Ammon's horn (tissue), 1 donor: ENCODE data around the gene ZNF536.

ENCODE experiments used
- DNase-seq: peaks from one replicate; pipeline ENCODE4 v3.0.0-alpha.2; 2016; ENCODE audit warnings: low spot score

ZNF536 gene

GRCh38 chr19:30363073-30363472, 9.1 kb upstream of the ZNF536 start:
- DNase-seq = no peak

DNA sequence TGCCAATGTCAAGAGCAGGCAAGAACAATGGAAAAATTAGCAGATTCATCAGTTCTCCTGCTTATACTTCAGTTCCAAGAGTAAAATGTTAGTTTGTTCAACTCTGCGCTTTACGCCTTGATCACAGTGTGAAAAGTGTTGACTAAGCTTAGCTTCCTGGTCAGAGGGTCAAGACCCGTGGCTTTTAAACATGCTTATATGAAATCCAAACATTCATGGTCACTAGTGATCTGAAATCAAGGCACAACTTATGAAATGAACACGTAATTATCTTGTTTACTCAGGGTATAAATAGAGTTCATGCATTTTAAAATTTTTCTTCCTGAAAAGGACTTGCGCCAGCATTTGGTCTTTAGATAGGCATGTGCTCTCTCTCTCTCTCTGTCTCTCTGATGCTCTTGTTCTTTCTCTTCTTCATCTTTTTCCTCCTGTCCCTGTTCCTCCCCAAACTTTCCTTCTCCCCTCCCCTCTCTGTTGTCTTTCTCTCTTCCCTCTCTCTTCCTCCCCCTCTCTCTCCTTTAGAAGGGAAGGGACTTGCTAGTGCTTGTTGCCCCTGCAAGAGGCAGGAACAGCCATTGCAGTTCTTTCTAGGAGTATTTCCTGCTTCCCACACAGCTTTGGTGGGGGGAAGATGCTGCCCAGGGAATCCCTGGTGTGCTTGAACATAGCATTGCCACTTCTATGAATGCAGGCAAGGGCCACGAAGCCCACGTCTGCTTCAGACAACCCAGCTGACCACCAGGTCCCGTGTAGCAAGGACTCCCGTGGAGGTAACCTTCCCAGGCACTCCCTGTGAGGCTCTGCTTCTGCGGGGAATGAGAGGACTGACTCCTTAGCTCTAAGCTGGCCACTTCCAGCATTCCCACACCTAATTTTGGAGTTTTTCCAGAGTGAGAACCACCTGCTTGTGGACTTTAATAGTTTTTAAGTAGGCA, 7.1 kb upstream of the ZNF536 start:
- DNase-seq = no peak

DNA sequence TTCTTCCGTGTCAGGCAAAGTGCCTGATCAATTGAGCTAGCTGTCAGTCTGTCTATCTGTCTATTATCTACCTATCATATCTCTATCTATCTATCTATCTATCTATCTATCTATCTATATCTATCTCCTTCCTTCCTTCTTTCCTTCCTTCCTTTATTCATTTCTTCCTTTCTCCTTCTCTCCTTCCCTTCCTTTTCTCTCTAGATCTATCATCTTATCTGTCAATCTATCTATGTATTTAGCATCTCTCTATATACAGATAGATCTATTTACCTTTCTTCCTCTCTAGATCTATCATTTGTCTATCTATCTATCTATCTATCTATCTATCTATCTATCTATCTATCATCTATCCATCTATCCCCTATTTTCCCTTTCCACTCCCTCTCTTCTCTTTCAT, 5.9 kb upstream of the ZNF536 start:
- no peak for DNase-seq

DNA sequence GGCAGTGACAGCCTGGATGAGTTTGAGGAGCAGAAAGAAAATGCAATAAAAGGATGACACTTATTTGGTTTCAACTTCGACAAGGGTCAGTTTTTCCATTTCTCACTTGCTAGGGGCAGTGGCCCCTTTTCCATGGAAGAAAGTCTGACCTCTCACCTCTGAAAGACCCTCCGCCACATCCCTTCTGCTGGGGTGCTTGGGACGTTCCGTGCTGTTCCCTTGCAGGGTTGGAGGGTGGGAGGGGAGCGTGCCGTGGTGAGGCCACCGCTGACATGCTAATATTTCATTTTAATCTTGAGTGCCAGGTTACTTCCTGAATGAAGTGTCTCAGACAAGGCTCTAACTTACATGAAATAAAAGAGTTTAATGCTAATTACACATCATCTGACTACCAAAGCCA, 5.2 kb upstream of the ZNF536 start:
- DNase-seq = no peak

DNA sequence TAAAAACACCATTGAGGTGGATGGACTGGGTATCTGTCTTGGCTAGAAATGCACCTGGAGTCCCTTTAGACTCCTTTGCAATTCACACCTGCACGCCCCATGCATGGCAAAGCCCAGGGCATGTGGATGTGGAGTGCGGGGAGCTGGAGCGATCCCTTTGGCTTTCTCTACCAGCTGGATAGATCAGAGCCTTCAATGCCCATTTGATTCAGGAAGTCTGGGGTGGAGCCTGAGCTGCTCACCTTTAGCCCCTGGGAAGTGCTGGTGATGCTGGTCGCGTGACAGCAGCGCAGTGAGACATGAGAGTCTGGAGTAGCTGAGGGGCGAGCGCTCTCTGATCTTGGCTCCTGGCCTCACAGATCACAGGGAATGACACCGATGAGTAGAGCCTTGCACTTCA, 4.8 kb upstream of the ZNF536 start:
- DNase-seq = no peak

GRCh38 chr19:30369833-30370232, 2.4 kb upstream of the ZNF536 start:
- DNase-seq = no peak

GRCh38 chr19:30371161-30371836, 885 bp upstream of the ZNF536 start:
- DNase-seq = peak; percentile 87

GRCh38 chr19:30373593-30373992, 1.4 kb downstream of the ZNF536 start:
- peak; percentile 62 for DNase-seq

DNA sequence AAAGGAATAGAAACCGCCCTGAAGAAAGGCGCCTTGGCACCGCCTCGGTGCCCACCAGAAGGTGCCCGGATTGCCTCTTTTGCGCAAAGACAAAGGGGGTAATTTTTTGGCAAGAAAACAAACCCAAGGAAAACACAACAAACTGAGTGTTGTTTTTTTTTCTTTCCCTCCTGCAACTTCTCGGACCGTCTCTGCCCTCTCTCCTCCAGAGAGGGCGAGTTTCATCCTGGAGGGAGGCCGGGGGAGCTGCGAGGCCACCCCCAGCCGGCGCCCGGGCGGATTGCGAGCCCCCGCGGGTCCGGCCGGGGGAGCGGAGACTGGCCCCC, 2.3 kb downstream of the ZNF536 start:
- no peak for DNase-seq

- DNase-seq = peak; percentile 31
Observed at GRCh38 chr19:30374865-30375552, 2.8 kb downstream of the ZNF536 start.

- DNase-seq = peak; percentile 22
Observed at GRCh38 chr19:30375553-30376031, 3.4 kb downstream of the ZNF536 start.

DNA sequence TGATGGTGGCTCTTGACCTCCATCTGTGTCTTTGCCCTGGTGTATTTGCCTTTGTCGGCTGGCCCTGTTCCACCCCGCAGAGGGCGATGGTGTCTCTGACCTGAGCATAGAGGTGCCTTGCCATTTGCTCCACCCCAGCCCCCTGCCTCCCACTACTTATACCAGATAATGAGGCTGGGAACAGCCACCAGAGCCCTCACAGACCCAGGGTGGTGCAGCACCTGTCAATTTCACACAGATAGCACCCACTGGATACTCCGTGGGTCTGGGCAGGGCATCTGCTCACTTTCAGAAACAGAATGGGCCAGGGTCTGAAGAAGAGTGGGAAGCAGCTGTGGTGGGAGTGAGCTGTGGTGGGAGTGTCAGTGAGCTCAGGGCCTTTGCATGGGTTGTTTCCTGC, 4.1 kb downstream of the ZNF536 start:
- no peak for DNase-seq

DNA sequence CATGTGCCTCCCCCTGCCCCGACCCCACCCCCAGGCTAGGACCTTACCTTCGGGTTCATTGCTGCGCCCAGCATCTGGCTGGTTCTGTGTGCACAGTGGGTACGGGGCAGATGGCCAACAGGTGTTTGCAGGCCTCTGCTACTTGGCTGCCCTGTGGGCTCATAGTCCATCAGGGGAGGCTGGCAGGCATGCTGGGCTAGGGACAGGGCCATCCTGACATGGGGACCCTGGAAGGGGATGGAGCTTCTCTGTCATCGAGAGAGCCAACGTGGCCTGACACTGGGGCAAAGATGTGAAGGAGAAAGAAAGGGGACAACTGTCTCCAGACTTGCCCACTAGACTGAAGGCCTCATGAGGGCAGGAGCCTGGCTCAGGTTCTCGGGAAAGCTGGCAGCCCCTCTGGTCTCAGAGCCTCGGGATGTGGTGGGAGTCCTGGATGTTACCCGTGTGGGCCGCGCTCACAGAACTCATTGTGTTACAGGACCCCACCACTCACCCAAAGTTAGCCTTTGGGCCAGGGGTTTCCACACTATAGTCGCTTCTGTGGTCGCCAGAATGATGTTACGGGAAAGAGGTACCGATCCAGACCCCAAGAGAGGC, 4.7 kb downstream of the ZNF536 start:
- no peak for DNase-seq

GRCh38 chr19:30378701-30379100, 6.5 kb downstream of the ZNF536 start:
- DNase-seq = no peak

DNA sequence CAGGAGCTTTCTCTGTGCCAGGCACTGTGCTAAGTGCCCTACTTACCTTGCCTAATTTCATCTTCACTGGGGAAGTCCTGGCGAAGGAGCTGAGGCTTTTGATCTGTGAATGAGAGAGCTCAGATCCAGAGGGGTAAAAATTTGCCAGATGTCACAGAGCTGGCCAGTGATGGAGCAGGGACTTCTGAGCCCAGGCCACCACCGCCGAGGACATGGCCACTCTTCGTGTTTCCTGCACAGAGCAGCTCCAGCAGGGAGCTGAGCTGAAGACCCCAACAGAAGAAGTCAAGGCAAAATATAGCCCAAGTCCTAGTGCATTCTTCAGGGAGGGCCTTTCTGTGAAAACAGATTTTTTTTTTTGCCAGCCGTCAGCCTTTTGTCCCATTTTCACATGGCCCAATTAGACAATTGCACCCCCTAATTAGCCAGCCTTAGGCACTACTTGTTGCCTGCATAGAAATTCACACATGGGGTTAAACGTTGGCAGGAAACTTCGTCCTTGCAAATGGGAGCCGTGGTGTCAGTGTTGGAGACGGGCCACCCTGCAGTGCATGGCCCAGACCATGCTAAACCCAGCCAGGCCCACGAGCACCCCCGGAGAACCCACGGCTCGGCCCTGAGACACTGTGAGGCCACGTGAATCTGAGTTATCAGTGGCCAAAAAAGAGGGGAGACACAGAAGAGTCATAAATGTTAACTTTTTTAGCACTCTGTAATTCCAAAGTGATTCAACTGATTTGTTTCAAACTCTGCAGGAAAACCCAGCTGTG, 7.8 kb downstream of the ZNF536 start:
- no peak for DNase-seq

DNA sequence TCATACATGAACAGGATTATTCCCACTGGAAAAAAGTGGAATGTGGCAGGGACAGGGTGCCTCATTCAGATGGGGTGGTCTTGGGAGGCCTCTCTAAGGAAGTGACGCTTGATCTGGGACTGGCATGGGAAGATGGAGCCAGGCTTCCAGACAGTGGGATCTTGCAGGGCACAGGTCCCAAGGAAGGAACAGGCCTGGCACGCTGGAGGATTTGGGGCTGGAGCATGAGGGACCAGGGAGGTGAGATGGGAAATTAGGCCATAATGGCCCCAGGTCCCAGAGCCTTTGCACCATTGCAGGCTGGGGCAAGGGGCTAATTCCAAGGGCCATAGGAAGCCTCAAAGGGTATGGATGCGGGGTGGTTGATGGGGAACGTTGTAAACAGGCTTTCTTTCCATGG, 9.2 kb downstream of the ZNF536 start:
- DNase-seq = no peak

DNA sequence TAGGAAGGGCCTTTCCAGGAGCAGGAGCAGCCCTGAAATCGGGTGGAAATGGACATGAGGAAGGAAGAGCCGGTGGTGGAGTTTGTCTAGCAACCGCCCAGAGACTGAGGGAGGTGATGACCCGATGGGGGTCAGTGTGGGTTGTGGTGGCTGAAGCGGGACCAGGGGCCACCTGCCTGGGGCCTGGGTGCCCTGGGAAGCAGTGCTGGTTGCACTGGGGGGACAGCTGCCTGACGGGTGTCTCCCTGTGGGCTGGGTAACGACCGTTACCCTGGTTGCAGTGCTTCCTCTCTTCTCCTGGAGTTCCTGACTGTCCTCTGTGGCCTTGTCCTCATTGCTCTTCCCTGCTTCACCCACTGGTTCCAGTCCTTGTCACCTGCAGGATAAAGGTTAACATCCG, 13.0 kb downstream of the ZNF536 start:
- no peak for DNase-seq

DNA sequence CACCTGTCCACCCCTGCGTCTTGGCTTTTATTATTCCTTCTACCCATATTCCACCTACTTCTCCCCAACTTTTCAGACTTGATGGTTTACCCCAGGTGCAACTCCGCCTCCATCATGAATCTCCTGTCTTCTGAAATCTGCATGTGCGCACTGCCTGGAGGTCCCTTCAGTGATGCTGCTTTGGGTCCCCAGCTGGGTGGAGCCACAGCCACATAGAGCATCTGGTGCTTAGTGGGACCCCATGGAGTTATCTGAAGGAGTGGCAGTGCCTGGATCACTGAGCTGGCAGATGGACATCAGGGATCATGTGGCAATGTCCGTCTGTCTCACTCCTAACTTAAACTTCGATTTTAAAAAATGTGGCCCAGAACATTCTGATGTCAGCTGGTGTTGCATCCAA, 13.5 kb downstream of the ZNF536 start:
- DNase-seq = no peak

GRCh38 chr19:30386551-30387143, 14.5 kb downstream of the ZNF536 start:
- DNase-seq = no peak

GRCh38 chr19:30387311-30388115, 15.3 kb downstream of the ZNF536 start:
- no peak for DNase-seq
